ENCODE data around the gene WDR33. TPM values are rescaled to one million over a fixed set of nuclear protein-coding genes. Genes with fewer than 3 reads are reported as not detected.

Gene WDR33
- total and polyA plus RNA-seq, 9 of the 15 experiments (the other 6 are each of a cell fraction or from before 2014, with no cell fraction given), result 24.2 to 57.4 (median 38.4) TPM

GRCh38 chr2:127810156-127810618 is 784 bp downstream of the WDR33 start (continued):
- TF ChIP-seq, protein P1, sequence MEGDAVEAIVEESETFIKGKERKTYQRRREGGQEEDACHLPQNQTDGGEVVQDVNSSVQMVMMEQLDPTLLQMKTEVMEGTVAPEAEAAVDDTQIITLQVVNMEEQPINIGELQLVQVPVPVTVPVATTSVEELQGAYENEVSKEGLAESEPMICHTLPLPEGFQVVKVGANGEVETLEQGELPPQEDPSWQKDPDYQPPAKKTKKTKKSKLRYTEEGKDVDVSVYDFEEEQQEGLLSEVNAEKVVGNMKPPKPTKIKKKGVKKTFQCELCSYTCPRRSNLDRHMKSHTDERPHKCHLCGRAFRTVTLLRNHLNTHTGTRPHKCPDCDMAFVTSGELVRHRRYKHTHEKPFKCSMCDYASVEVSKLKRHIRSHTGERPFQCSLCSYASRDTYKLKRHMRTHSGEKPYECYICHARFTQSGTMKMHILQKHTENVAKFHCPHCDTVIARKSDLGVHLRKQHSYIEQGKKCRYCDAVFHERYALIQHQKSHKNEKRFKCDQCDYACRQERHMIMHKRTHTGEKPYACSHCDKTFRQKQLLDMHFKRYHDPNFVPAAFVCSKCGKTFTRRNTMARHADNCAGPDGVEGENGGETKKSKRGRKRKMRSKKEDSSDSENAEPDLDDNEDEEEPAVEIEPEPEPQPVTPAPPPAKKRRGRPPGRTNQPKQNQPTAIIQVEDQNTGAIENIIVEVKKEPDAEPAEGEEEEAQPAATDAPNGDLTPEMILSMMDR (IDR thresholded peaks at IDR 0.05 in 2 of 3, conservative IDR thresholded peaks at IDR 0.05 in 1 of 3; ENCODE audit: insufficient read depth in 2 of 3, low read depth in 1 of 3, low read length in 3 of 3), result 0 out of 6 replicates have a peak, but pooled peaks of 1 of the 3 experiments have one; percentile 9
- TF ChIP-seq KDM1A (IDR thresholded peaks at IDR 0.05) (peak; percentile 49 to 74; a peak in 2 of 4 replicates), RCOR1 (IDR thresholded peaks at IDR 0.05; ENCODE audit: borderline replicate concordance in 1 of 2, low read depth in 2 of 2, low read length in 2 of 2) (0 out of 4 replicates have a peak, but pooled peaks of 1 of the 2 experiments have one; percentile 10), PTRF (tag; IDR thresholded peaks at IDR 0.05) (no peak), MEF2D (tag; conservative IDR thresholded peaks at IDR 0.05; ENCODE audit: low read depth) (0 out of 2 replicates have a peak, but pooled peaks have one; percentile 7), TEAD4 (IDR thresholded peaks at IDR 0.05; ENCODE audit: low read length) (no peak), TEAD4 (CRISPR knock-in tag; IDR thresholded peaks at IDR 0.05; ENCODE audit: borderline replicate concordance) (no peak), ETV5 (CRISPR knock-in tag; IDR thresholded peaks at IDR 0.05; ENCODE audit: low read depth) (0 out of 2 replicates have a peak, but pooled peaks have one; percentile 32), SNRNP70 (optimal IDR thresholded peaks at IDR 0.05; ENCODE audit: low read depth, low read length) (no peak), RFX5 (IDR thresholded peaks at IDR 0.05; ENCODE audit: low read depth, low read length) (no peak), SMARCA4 (IDR thresholded peaks at IDR 0.05) (peak; percentile 12; the same call in 1 of the 2 replicates), DPF2 (IDR thresholded peaks at IDR 0.05) (peak; percentile 50; the same call in 1 of the 2 replicates)
- TF ChIP-seq, protein P2, sequence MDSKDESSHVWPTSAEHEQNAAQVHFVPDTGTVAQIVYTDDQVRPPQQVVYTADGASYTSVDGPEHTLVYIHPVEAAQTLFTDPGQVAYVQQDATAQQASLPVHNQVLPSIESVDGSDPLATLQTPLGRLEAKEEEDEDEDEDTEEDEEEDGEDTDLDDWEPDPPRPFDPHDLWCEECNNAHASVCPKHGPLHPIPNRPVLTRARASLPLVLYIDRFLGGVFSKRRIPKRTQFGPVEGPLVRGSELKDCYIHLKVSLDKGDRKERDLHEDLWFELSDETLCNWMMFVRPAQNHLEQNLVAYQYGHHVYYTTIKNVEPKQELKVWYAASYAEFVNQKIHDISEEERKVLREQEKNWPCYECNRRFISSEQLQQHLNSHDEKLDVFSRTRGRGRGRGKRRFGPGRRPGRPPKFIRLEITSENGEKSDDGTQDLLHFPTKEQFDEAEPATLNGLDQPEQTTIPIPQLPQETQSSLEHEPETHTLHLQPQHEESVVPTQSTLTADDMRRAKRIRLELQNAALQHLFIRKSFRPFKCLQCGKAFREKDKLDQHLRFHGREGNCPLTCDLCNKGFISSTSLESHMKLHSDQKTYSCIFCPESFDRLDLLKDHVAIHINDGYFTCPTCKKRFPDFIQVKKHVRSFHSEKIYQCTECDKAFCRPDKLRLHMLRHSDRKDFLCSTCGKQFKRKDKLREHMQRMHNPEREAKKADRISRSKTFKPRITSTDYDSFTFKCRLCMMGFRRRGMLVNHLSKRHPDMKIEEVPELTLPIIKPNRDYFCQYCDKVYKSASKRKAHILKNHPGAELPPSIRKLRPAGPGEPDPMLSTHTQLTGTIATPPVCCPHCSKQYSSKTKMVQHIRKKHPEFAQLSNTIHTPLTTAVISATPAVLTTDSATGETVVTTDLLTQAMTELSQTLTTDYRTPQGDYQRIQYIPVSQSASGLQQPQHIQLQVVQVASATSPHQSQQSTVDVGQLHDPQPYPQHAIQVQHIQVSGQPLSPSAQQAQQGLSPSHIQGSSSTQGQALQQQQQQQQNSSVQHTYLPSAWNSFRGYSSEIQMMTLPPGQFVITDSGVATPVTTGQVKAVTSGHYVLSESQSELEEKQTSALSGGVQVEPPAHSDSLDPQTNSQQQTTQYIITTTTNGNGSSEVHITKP (IDR thresholded peaks at IDR 0.05; ENCODE audit: partially characterized antibody), result peak; percentile 65
- TF ChIP-seq, protein P3, sequence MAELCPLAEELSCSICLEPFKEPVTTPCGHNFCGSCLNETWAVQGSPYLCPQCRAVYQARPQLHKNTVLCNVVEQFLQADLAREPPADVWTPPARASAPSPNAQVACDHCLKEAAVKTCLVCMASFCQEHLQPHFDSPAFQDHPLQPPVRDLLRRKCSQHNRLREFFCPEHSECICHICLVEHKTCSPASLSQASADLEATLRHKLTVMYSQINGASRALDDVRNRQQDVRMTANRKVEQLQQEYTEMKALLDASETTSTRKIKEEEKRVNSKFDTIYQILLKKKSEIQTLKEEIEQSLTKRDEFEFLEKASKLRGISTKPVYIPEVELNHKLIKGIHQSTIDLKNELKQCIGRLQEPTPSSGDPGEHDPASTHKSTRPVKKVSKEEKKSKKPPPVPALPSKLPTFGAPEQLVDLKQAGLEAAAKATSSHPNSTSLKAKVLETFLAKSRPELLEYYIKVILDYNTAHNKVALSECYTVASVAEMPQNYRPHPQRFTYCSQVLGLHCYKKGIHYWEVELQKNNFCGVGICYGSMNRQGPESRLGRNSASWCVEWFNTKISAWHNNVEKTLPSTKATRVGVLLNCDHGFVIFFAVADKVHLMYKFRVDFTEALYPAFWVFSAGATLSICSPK (IDR thresholded peaks at IDR 0.05; ENCODE audit: borderline replicate concordance), result no peak
